WERI-Rb-1 (cell line): ENCODE data around the gene TM2D1.

Source experiments
- DNase-seq: peaks from one replicate; pipeline ENCODE4 v3.0.0-alpha.2; 2020
- H3K27ac ChIP-seq: fragments of 250-450 bp; sonication (Bioruptor Pico); 2 replicates; pipeline ENCODE4 v1.5.1; 2020; ENCODE audit warnings: mild to moderate bottlenecking, moderate library complexity
- H3K27me3 ChIP-seq: fragments of 250-450 bp; sonication (Bioruptor Pico); 2 replicates; pipeline ENCODE4 v1.5.1; 2021; ENCODE audit warnings: mild to moderate bottlenecking, low read depth, moderate library complexity; ENCODE audit not compliant: insufficient read depth, severe bottlenecking
- H3K36me3 ChIP-seq: fragments of 250-450 bp; sonication (Bioruptor Pico); 2 replicates; pipeline ENCODE4 v1.5.1; 2020; ENCODE audit warnings: mild to moderate bottlenecking, moderate library complexity
- H3K4me3 ChIP-seq: 2 replicates; pipeline ENCODE4 v1.5.1; 2011; ENCODE audit warnings: low read depth, mild to moderate bottlenecking, control low read depth, low read length
- H3K9me3 ChIP-seq: fragments of 250-450 bp; sonication (Bioruptor Pico); 2 replicates; pipeline ENCODE4 v1.5.1; 2021; ENCODE audit warnings: mild to moderate bottlenecking, moderate library complexity; ENCODE audit not compliant: severe bottlenecking
- CTCF ChIP-seq: IDR thresholded peaks from 2 replicates; pipeline ENCODE4 v1.5.1; 2011; ENCODE audit warnings: low read depth, mild to moderate bottlenecking, control low read depth, inconsistent platforms, low read length

Gene TM2D1

DNA sequence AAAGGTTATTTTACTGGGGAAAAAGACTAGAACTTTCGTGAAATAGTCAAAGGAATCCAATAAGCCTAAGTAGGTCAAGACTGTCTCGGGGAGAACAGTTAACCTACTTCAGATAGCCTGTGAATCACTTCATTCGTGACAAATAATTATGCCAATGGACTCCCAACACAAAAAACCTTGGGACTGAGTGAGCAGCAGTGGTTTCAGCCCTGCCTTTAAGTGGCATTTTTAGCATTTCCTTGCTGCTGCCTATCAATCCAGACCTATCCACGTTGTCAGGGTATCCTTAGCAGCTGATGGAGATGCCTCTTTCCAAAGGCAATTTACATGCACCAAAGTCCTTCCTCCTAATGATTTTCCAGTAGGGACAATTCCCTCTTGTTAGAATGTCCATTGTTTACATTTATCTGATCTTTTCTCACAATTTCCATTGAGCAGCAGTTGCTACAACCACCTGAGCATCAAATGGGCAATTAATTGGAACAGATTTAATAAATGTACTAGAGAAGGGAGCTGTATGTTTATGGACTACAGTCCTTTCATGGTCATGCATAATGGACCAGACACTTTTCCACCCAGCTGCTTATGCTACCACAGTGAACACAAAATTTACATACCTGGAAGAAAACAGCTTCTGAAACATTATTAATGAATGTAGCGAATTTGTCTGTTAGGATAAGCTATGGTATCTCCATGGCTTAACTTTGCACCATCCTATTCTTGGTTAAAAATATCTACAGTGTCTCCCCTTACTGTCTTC is 75.8 kb downstream of the TM2D1 start:
- TF ChIP-seq CTCF = no peak
- Histone ChIP-seq H3K27ac (no peak overlapping the region), H3K36me3 (no peaks in the 10 kb centered on the region), H3K9me3 (no peaks in the 10 kb centered on the region), H3K27me3 (no peaks in the 10 kb centered on the region), H3K4me3 (no peak overlapping the region)
- DNase-seq = no peak

DNA sequence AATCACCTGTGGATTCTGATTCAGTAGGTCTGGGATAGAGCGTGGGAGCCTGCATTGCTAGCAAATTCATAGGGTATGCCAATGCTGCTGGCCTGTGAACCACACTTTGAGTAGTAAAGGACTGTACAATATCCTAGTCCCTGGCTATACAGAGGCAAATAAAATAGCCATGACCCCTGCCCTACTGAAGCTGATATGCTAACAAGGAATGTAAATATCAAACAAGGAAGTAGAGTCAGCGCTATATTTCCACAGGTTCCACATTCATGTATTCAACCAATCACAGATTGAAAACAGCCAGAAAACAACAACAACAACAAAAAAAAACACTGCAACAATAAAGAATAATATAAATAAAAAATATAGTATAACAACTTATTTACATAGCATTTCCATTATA is 77.8 kb downstream of the TM2D1 start:
- no peaks in the 10 kb centered on the region for H3K27me3 ChIP-seq
- no peak for DNase-seq
- no peak overlapping the region for H3K27ac ChIP-seq
- no peaks in the 10 kb centered on the region for H3K36me3 ChIP-seq
- H3K4me3 ChIP-seq = no peak overlapping the region
- TF ChIP-seq CTCF = no peak
- no peaks in the 10 kb centered on the region for H3K9me3 ChIP-seq

GRCh38 chr1:61645476-61645875 is 79.5 kb downstream of the TM2D1 start:
- DNase-seq = no peak
- Histone ChIP-seq H3K27ac (no peak overlapping the region), H3K36me3 (no peaks in the 10 kb centered on the region), H3K9me3 (no peaks in the 10 kb centered on the region), H3K4me3 (no peak overlapping the region), H3K27me3 (no peaks in the 10 kb centered on the region)
- no peak for TF ChIP-seq CTCF

DNA sequence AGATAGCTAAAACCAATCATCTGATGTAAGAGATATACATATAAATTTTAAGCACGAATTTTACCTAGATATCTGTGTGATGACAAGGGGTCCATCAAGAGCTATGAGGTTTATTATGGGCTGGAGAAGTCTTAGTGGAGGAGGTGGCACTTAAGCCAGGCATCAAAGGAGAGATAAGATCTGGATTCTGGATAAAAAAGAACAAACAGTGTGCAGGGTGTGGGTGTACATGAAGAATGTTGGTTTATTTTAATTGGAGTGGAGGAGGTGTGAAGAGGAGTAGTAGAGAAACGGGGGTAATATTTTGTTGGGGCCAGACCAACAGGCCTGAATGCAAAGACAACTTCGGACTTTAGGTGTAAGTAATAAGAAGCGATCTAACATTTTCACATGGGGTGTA is 80.6 kb downstream of the TM2D1 start:
- H3K36me3 ChIP-seq = no peaks in the 10 kb centered on the region
- H3K9me3 ChIP-seq = no peaks in the 10 kb centered on the region
- TF ChIP-seq CTCF = no peak
- no peak overlapping the region for H3K4me3 ChIP-seq
- no peak for DNase-seq
- H3K27me3 ChIP-seq = no peaks in the 10 kb centered on the region
- H3K27ac ChIP-seq = no peak overlapping the region

DNA sequence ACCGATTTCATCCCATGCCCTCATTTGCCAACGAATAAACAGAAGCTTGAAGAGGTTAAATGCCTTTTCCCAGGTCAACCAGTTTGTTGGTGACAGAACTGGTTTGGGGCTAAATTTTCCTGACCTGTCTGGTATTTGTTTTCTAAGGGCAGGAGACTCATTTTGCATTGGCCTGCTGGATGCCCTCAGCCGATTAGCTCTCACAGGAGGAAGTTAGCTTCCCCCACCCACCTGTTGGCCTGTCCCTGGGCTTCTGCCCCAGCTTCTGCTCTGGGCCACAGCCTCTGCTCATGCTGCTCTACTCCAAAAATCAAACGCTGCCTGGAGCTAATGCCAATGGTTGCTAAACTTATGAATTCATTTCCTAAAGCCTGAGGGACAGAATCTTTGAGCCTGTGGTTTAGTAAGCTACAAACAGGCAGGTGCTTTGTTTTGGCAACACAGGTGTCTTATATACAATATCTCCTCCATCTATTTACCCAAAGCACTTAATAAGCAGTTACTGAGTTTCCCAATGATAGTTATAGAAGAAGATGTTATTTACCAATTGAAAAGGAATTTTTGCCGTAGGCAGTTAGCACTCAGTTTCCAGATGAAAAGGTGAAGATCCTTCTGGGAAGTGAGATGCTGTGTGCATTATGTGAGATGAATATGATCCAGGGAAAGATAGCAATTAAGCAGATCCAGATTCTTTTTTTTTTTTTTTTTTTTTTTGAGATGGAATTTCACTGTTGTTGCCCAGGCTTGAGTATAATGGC is 82.3 kb downstream of the TM2D1 start:
- no peak overlapping the region for H3K27ac ChIP-seq
- H3K9me3 ChIP-seq = no peaks in the 10 kb centered on the region
- H3K27me3 ChIP-seq = no peaks in the 10 kb centered on the region
- no peak for DNase-seq
- H3K4me3 ChIP-seq = no peak overlapping the region
- TF ChIP-seq CTCF = no peak
- no peaks in the 10 kb centered on the region for H3K36me3 ChIP-seq
